ENCODE results near the gene IGF2BP3.

DNA sequence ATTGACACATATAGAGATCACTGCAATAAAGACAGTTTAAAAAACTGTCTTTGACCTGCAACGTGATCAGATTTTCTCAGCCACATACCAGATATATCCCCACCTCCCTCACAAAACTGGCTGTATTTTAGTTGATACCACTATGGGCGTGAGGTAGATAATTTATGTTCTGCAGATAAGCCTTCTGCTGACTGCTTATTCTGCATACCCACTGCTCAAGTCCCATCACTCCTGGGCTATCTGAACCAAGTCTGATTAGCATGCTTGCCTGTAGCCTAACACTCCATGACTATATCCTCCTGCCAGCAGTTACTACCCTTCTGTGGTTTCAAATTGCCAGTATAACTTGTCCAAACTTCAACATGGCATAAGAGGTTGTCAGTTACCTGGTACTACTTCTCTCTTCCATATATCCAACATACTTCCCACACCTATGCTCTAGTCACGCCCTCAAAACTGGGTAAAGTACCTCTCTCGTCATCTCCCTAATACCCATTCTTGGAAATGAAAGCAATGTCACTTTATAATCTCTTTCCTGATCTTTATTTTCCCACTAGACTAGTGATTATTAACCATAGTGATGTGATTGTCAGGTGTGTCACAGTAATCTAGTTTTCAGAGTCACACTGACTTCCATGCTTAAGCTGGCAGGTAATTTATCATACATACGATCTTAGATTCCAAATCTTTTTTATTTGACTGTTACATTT lies 100.4 kb downstream of the IGF2BP3 start:
- TF ChIP-seq CTCF (conservative IDR thresholded peaks at IDR 0.05 in 1 of 2, IDR thresholded peaks at IDR 0.05 in 1 of 2; ENCODE audit: low read depth in 1 of 2, low read length in 2 of 2) (no peak), EZH2 (IDR thresholded peaks at IDR 0.05; ENCODE audit: low read length, missing control alignments) (no peak)
